Osteoblast (primary cell): ENCODE data around the gene TTC27. TPM values are rescaled to one million over a fixed set of nuclear protein-coding genes. Genes with fewer than 3 reads are reported as not detected.

Experiments
- DNase-seq: peaks from one replicate; pipeline ENCODE4 v3.0.0; 2011; ENCODE audit warnings: low spot score, mixed read lengths; ENCODE audit not compliant: insufficient read length; ENCODE audit errors: missing footprints
- H2AFZ ChIP-seq: 2 replicates; pipeline ENCODE4 v1.6.0; 2011; ENCODE audit warnings: mild to moderate bottlenecking, low read length
- H3K27ac ChIP-seq: 2 replicates; pipeline ENCODE4 v1.5.1; 2011; ENCODE audit warnings: mild to moderate bottlenecking, low read depth, low read length, moderate library complexity
- H3K27me3 ChIP-seq: 2 replicates; pipeline ENCODE4 v1.6.0; 2012; ENCODE audit warnings: mild to moderate bottlenecking, control low read depth, inconsistent platforms, low read length, moderate library complexity; ENCODE audit not compliant: insufficient read depth
- H3K36me3 ChIP-seq: 2 replicates; pipeline ENCODE4 v1.5.1; 2011; ENCODE audit warnings: mild to moderate bottlenecking, low read length, control low read depth, moderate library complexity; ENCODE audit not compliant: insufficient read depth
- H3K4me1 ChIP-seq: 2 replicates; pipeline ENCODE4 v1.5.1; 2011; ENCODE audit warnings: mild to moderate bottlenecking, low read length, control low read depth, moderate library complexity; ENCODE audit not compliant: insufficient read depth
- H3K4me2 ChIP-seq: 2 replicates; pipeline ENCODE4 v1.6.0; 2011; ENCODE audit warnings: mild to moderate bottlenecking, low read length; ENCODE audit not compliant: insufficient read depth
- H3K4me3 ChIP-seq: fragments of 200-600 bp; sonication (generic); 3 replicates; pipeline ENCODE4 v1.5.1; 2012; ENCODE audit warnings: mild to moderate bottlenecking, low read length, inconsistent platforms; ENCODE audit not compliant: insufficient read depth
- H3K79me2 ChIP-seq: 2 replicates; pipeline ENCODE4 v1.6.0; 2012; ENCODE audit warnings: mild to moderate bottlenecking, low read length, control low read depth, inconsistent platforms; ENCODE audit not compliant: insufficient read depth
- H3K9me3 ChIP-seq: 2 replicates; pipeline ENCODE4 v1.5.1; 2011; ENCODE audit warnings: low read depth, low read length, control low read depth
- H4K20me1 ChIP-seq: 2 replicates; pipeline ENCODE4 v1.6.0; 2012; ENCODE audit warnings: mild to moderate bottlenecking, low read length, control low read depth; ENCODE audit not compliant: insufficient read depth
- CTCF ChIP-seq: IDR thresholded peaks from 2 replicates; pipeline ENCODE4 v1.5.1; 2011; ENCODE audit warnings: mild to moderate bottlenecking, low read depth, low read length, moderate library complexity; ENCODE audit errors: extremely low read depth
- total RNA-seq: library from RNA; depleted of rRNA; stranded (reverse); fragments of >200 nt; gene quantifications from 2 replicates; pipeline ENCODE4 v1.2.3, GENCODE V29; 2012

The TTC27 gene
- total RNA-seq, 1 donor, result 25.3 TPM

- Histone ChIP-seq H3K27ac (no peak overlapping the region), H4K20me1 (no peaks in the 10 kb centered on the region), H3K36me3 (no peaks in the 10 kb centered on the region), H3K4me2 (no peak overlapping the region), H2AFZ (no peak overlapping the region), H3K27me3 (no peaks in the 10 kb centered on the region), H3K4me3 (no peak overlapping the region), H3K79me2 (no peaks in the 10 kb centered on the region), H3K4me1 (peaks cover 30% of the 10 kb centered on the region), H3K9me3 (no peaks in the 10 kb centered on the region)
- TF ChIP-seq CTCF, result no peak
- DNase-seq, result no peak
Measured at GRCh38 chr2:32742376-32742775, 114.5 kb downstream of the TTC27 start.

- Histone ChIP-seq H3K4me1 (peaks cover 30% of the 10 kb centered on the region), H3K36me3 (no peaks in the 10 kb centered on the region), H2AFZ (no peak overlapping the region), H3K27me3 (no peaks in the 10 kb centered on the region), H3K4me3 (no peak overlapping the region), H3K79me2 (no peaks in the 10 kb centered on the region), H4K20me1 (no peaks in the 10 kb centered on the region), H3K27ac (peak overlapping the region; percentile 48), H3K9me3 (no peaks in the 10 kb centered on the region), H3K4me2 (no peak overlapping the region)
- no peak for TF ChIP-seq CTCF
- no peak for DNase-seq
Measured at GRCh38 chr2:32743480-32744236, 115.8 kb downstream of the TTC27 start.

GRCh38 chr2:32745191-32745590 is 117.3 kb downstream of the TTC27 start:
- no peaks in the 10 kb centered on the region for H4K20me1 ChIP-seq
- no peaks in the 10 kb centered on the region for H3K9me3 ChIP-seq
- no peak for TF ChIP-seq CTCF
- H3K79me2 ChIP-seq, result no peaks in the 10 kb centered on the region
- no peak overlapping the region for H3K4me3 ChIP-seq
- no peaks in the 10 kb centered on the region for H3K27me3 ChIP-seq
- H3K36me3 ChIP-seq, result no peaks in the 10 kb centered on the region
- H3K4me2 ChIP-seq, result no peak overlapping the region
- H3K27ac ChIP-seq, result peak overlapping the region; percentile 24
- no peak overlapping the region for H2AFZ ChIP-seq
- DNase-seq, result no peak
- H3K4me1 ChIP-seq, result peaks cover 30% of the 10 kb centered on the region

- DNase-seq, result no peak
- Histone ChIP-seq H3K79me2 (no peaks in the 10 kb centered on the region), H3K9me3 (no peaks in the 10 kb centered on the region), H3K4me2 (no peak overlapping the region), H3K36me3 (no peaks in the 10 kb centered on the region), H3K4me1 (peaks cover 30% of the 10 kb centered on the region), H2AFZ (no peak overlapping the region), H4K20me1 (no peaks in the 10 kb centered on the region), H3K27ac (peak overlapping the region; percentile 24), H3K27me3 (no peaks in the 10 kb centered on the region), H3K4me3 (no peak overlapping the region)
- no peak for TF ChIP-seq CTCF
Measured at GRCh38 chr2:32745675-32746074, 117.8 kb downstream of the TTC27 start.
